ENCODE measurements around the gene CCDC15.

DNA sequence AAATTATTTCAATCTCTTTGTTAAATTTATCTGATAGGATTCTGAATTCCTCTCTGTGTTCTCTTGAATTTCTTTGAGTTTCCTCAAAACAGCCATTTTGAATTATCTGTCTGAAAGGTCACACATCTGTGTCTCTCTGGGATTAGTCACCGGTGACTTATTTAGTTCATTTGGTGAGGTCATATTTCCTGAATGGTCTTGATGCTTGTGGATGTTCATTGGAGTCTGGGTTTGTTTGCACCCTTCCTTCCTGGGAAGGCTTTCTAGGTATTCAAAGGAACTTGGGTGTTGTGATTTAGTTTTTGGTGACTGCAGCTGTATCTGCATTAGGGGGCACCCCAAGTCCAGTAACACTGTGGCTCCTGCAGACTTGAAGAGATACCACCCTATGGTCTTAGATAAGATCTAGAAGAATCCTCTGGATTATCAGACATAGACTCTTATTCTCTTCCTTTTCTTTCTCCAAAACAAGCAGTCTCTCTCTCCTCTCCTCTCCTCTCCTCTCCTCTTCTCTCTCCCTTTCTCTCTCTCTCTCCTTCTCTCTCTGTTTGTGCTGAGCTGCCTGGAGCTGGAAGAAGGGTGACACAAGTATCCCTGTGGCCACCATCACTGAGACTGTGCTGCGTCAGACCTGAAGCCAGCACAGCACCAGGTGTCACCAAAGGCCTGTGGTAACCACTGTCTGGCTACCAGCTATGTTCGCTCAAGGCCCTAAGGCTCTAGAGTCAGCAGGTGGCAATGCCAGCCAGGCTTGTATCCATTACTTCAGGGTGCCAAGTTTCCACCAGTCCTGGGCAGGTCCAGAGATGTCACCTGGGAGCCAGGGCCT, 38.2 kb upstream of the CCDC15 start:
- TF ChIP-seq, protein P1, sequence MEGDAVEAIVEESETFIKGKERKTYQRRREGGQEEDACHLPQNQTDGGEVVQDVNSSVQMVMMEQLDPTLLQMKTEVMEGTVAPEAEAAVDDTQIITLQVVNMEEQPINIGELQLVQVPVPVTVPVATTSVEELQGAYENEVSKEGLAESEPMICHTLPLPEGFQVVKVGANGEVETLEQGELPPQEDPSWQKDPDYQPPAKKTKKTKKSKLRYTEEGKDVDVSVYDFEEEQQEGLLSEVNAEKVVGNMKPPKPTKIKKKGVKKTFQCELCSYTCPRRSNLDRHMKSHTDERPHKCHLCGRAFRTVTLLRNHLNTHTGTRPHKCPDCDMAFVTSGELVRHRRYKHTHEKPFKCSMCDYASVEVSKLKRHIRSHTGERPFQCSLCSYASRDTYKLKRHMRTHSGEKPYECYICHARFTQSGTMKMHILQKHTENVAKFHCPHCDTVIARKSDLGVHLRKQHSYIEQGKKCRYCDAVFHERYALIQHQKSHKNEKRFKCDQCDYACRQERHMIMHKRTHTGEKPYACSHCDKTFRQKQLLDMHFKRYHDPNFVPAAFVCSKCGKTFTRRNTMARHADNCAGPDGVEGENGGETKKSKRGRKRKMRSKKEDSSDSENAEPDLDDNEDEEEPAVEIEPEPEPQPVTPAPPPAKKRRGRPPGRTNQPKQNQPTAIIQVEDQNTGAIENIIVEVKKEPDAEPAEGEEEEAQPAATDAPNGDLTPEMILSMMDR (conservative IDR thresholded peaks at IDR 0.05 in 1 of 2, IDR thresholded peaks at IDR 0.05 in 1 of 2; ENCODE audit: low read depth in 1 of 2, low read length in 2 of 2) = no peak
- no peak for TF ChIP-seq EZH2 (IDR thresholded peaks at IDR 0.05; ENCODE audit: low read length, missing control alignments)
